ENCODE measurements around the gene ITGBL1.

- TF ChIP-seq CTCF (conservative IDR thresholded peaks at IDR 0.05; ENCODE audit: low read length) (no peak), EZH2phosphoT487 (IDR thresholded peaks at IDR 0.05; ENCODE audit: borderline replicate concordance, low read depth, low read length) (no peak)
Measured at GRCh38 chr13:101454767-101455166, 2.3 kb downstream of the ITGBL1 start.
